Measurements from ENCODE around the gene LDLRAD3.
A peak's percentile ranks its signal among the peaks of the same experiment; 100 is the strongest.

Gene LDLRAD3

GRCh38 chr11:36151933-36152580 lies 208.2 kb downstream of the LDLRAD3 start:
- no peaks in the 10 kb centered on the region for H3K9me3 Mint-ChIP-seq
- H3K4me3 Mint-ChIP-seq: no peak overlapping the region
- H3K36me3 Mint-ChIP-seq: no peaks in the 10 kb centered on the region
- no peak for ATAC-seq
- H3K27ac Mint-ChIP-seq: no peak overlapping the region
- peaks cover 39% of the 10 kb centered on the region for H3K27me3 Mint-ChIP-seq
- H3K4me1 Mint-ChIP-seq: peaks cover 7% of the 10 kb centered on the region

DNA sequence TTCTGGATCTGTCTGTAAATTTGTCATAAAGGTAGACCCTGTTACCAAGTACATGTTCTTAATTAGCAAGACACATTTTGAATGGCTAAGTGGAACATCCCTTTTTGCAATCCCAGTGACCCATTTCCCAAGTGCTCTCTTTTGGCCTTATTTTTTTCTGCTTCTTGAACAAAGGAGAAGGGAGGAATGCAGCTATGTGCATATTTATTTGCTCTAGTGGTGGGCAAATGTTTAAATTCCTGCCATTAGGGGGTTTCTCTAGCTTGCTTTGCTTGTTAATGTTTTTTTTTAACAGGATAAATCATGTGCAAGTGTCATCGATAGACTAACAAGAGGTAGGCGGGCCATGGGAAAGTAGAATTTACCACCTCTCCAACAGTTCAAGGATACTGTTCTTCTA lies 209.7 kb downstream of the LDLRAD3 start:
- Mint-ChIP-seq H3K4me1 (peaks cover 7% of the 10 kb centered on the region), H3K36me3 (no peaks in the 10 kb centered on the region), H3K9me3 (no peaks in the 10 kb centered on the region), H3K27ac (no peak overlapping the region), H3K27me3 (peaks cover 45% of the 10 kb centered on the region), H3K4me3 (no peak overlapping the region)
- no peak for ATAC-seq

GRCh38 chr11:36155124-36155561 lies 211.3 kb downstream of the LDLRAD3 start:
- no peak for ATAC-seq
- H3K4me1 Mint-ChIP-seq: no peaks in the 10 kb centered on the region
- peaks cover 40% of the 10 kb centered on the region for H3K27me3 Mint-ChIP-seq
- no peaks in the 10 kb centered on the region for H3K36me3 Mint-ChIP-seq
- no peak overlapping the region for H3K27ac Mint-ChIP-seq
- no peaks in the 10 kb centered on the region for H3K9me3 Mint-ChIP-seq
- H3K4me3 Mint-ChIP-seq: no peak overlapping the region

GRCh38 chr11:36155770-36156160 lies 211.9 kb downstream of the LDLRAD3 start:
- no peaks in the 10 kb centered on the region for H3K4me1 Mint-ChIP-seq
- ATAC-seq: no peak
- H3K36me3 Mint-ChIP-seq: no peaks in the 10 kb centered on the region
- peaks cover 40% of the 10 kb centered on the region for H3K27me3 Mint-ChIP-seq
- no peak overlapping the region for H3K4me3 Mint-ChIP-seq
- H3K9me3 Mint-ChIP-seq: no peaks in the 10 kb centered on the region
- H3K27ac Mint-ChIP-seq: no peak overlapping the region

GRCh38 chr11:36156161-36156816 lies 212.4 kb downstream of the LDLRAD3 start:
- Mint-ChIP-seq H3K36me3 (no peaks in the 10 kb centered on the region), H3K9me3 (no peaks in the 10 kb centered on the region), H3K27me3 (peaks cover 40% of the 10 kb centered on the region), H3K4me3 (no peak overlapping the region), H3K4me1 (no peaks in the 10 kb centered on the region), H3K27ac (no peak overlapping the region)
- ATAC-seq: no peak

DNA sequence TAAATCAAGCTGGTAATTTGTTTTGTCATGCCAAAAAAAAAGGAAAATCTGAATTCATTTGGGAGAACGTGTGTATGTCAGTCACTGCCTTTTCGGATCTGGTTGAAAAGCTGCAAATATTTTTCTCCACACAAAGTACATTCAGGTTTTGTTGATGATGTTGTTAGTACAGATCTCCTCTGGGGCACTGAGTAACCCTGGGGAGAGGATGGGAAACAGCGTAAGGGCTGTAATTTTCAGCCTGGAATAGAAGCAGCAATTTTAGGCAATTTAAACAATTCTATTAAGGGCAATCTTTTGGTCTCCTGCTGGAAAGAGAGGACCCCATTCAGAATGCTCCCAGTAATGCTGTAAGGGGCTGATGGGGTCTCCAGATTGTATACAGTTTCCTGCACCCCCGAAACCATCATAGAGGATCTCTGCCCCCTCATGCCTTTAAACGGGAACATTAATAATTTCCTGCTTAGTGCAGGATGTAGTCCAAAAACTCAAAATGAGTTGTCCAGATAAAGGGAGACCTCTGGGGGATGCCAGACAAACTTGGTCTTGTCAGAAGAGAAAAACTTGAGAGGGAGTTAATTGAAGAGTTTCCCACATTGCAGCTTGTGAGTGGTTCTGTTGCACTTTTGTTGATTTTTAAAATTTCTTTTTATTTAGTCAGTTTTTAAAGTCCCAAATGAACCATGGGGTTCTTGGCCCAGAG lies 213.1 kb downstream of the LDLRAD3 start:
- no peaks in the 10 kb centered on the region for H3K36me3 Mint-ChIP-seq
- ATAC-seq: no peak
- H3K27me3 Mint-ChIP-seq: peaks cover 39% of the 10 kb centered on the region
- H3K9me3 Mint-ChIP-seq: no peaks in the 10 kb centered on the region
- H3K4me3 Mint-ChIP-seq: no peak overlapping the region
- no peak overlapping the region for H3K27ac Mint-ChIP-seq
- H3K4me1 Mint-ChIP-seq: no peaks in the 10 kb centered on the region

GRCh38 chr11:36160091-36160490 lies 216.2 kb downstream of the LDLRAD3 start:
- no peaks in the 10 kb centered on the region for H3K9me3 Mint-ChIP-seq
- no peaks in the 10 kb centered on the region for H3K36me3 Mint-ChIP-seq
- peaks cover 21% of the 10 kb centered on the region for H3K27me3 Mint-ChIP-seq
- H3K27ac Mint-ChIP-seq: no peak overlapping the region
- no peak overlapping the region for H3K4me3 Mint-ChIP-seq
- ATAC-seq: no peak
- H3K4me1 Mint-ChIP-seq: no peaks in the 10 kb centered on the region

DNA sequence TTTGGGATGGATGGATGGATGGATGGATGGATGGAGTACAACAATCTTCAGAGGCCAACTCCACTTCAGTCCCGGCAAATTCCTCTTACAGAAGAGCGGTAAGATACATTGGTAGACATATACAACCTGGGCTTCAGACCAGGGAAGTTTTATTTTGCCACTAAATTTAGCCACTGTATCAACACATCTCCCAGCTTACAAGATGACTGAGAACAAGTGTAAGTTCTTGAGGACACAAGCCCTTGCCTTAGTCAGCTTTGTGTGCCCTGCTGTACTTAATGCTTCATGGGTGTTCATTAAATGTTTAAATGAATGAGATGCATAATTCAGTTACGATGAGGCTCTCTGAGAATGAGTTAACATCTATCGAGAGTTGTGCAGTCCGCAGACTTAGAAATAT lies 217.7 kb downstream of the LDLRAD3 start:
- no peak for ATAC-seq
- no peak overlapping the region for H3K4me3 Mint-ChIP-seq

GRCh38 chr11:36162006-36162882 lies 218.4 kb downstream of the LDLRAD3 start:
- Mint-ChIP-seq H3K27ac (no peak overlapping the region), H3K36me3 (no peaks in the 10 kb centered on the region)
- no peak for ATAC-seq

More for the DNA sequence above, 217.7 kb downstream of the LDLRAD3 start:
- Mint-ChIP-seq H3K36me3 (no peaks in the 10 kb centered on the region), H3K9me3 (no peaks in the 10 kb centered on the region), H3K4me1 (no peaks in the 10 kb centered on the region), H3K27me3 (peaks cover 15% of the 10 kb centered on the region), H3K27ac (no peak overlapping the region)

GRCh38 chr11:36162883-36163434 lies 219.1 kb downstream of the LDLRAD3 start:
- Mint-ChIP-seq H3K4me3 (no peak overlapping the region), H3K27ac (no peak overlapping the region), H3K4me1 (no peaks in the 10 kb centered on the region), H3K27me3 (peaks cover 14% of the 10 kb centered on the region), H3K9me3 (no peaks in the 10 kb centered on the region), H3K36me3 (no peaks in the 10 kb centered on the region)
- ATAC-seq: no peak

More at GRCh38 chr11:36162006-36162882, 218.4 kb downstream of the LDLRAD3 start:
- no peaks in the 10 kb centered on the region for H3K9me3 Mint-ChIP-seq
- H3K27me3 Mint-ChIP-seq: peaks cover 15% of the 10 kb centered on the region
- no peaks in the 10 kb centered on the region for H3K4me1 Mint-ChIP-seq
- no peak overlapping the region for H3K4me3 Mint-ChIP-seq

DNA sequence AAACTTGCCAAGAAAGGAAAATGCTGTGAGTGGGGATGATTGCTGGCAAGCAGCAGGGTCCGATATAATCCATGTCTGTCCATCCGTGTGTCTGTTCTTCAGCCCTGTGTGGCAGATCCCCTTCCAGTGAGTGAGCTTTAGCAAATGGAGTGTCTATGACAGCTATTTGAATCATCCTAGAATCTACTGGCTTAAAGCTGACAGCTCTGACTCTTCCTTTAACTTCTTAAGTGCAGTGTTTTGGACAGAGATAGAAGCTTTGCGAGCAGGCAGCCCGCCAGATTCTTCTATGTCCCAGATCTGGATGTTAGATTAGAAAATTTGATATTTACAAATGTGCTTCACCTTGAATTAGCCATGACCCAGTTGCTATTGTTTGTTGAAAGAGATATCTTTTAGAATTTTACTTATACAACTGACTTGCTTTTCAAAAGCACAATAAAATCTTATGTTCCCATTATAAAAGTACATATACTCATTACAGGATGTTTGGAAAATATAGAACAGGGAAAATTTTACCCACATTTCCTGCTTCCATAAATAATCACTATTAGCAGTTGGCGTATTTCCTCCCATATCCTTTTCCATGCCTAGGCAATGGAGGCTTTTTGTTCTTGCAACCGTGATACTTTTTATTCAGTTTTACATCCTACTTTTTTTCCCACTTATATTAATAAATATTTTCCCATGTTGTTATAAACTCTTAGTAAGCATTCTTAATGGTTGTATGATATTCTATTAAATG lies 220.8 kb downstream of the LDLRAD3 start:
- Mint-ChIP-seq H3K9me3 (no peaks in the 10 kb centered on the region), H3K27me3 (no peaks in the 10 kb centered on the region), H3K36me3 (no peaks in the 10 kb centered on the region), H3K27ac (no peak overlapping the region), H3K4me1 (no peaks in the 10 kb centered on the region), H3K4me3 (no peak overlapping the region)
- ATAC-seq: no peak

DNA sequence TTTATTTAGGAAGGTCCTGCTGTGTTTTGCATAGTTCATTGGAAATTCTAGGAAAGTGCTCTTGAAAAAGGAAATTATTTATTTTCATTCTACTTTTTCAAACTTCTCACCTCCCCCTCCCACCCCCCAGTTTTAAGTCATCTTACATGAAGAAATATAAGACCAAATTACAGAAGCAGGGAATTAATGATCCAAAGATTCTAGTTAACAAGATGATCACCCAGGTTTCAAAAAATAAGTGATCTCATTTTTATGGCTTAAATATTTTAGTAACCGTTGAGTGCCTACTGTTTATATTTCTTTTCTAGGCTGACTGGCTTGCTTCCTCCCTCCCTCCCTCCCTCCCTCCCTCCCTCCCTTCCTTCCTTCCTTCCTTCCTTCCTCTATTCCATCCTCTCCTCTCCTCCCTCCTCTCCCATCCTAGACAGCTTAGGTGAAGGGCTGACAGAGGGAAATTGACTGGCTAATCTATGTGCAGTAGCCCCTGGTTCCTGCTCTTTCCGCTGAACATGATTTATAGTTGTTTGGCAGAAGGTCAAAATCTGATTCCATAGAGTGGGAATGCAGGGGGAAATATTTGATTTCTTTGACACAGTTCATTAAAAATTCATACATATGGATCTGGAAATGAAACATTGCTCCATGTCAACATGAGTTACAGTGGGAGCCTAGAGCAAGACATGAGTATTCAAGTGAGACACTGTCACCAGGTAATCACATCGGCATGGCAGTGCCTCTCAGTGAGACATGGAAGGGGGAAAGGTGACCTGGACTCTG lies 221.9 kb downstream of the LDLRAD3 start:
- H3K27me3 Mint-ChIP-seq: no peaks in the 10 kb centered on the region
- no peak for ATAC-seq
- no peak overlapping the region for H3K4me3 Mint-ChIP-seq
- no peaks in the 10 kb centered on the region for H3K4me1 Mint-ChIP-seq
- H3K36me3 Mint-ChIP-seq: no peaks in the 10 kb centered on the region
- H3K9me3 Mint-ChIP-seq: no peaks in the 10 kb centered on the region
- no peak overlapping the region for H3K27ac Mint-ChIP-seq

- H3K36me3 Mint-ChIP-seq: no peaks in the 10 kb centered on the region
These were observed 223.2 kb downstream of the LDLRAD3 start for GRCh38 chr11:36167073-36167472.

DNA sequence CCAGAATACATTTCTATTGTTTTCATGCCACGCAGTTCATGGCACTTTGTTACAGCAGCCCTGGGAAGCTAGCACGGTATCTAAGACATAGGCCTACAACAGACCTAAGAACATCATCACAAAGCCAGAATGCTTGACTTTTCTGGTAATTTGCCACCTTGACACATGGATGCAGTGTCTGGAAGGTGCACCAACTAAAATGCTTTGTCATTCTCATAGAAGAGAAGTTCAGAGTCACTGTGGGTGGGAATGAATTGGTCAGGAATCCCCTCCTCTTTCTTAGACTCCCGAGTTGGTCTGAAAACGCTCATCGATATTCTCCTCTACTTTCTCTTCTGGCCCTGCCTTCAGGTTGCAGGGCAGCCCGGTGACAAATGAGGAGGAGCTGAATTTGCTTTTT lies 223.9 kb downstream of the LDLRAD3 start:
- Mint-ChIP-seq H3K4me1 (no peaks in the 10 kb centered on the region), H3K4me3 (no peak overlapping the region)

More at GRCh38 chr11:36167073-36167472, 223.2 kb downstream of the LDLRAD3 start:
- Mint-ChIP-seq H3K4me1 (no peaks in the 10 kb centered on the region), H3K4me3 (no peak overlapping the region), H3K27me3 (no peaks in the 10 kb centered on the region), H3K9me3 (peaks cover 3% of the 10 kb centered on the region), H3K27ac (no peak overlapping the region)
- ATAC-seq: no peak

More for the DNA sequence above, 223.9 kb downstream of the LDLRAD3 start:
- H3K27me3 Mint-ChIP-seq: no peaks in the 10 kb centered on the region
- H3K9me3 Mint-ChIP-seq: peaks cover 3% of the 10 kb centered on the region
- no peak overlapping the region for H3K27ac Mint-ChIP-seq
- ATAC-seq: peak; percentile 8
- no peaks in the 10 kb centered on the region for H3K36me3 Mint-ChIP-seq
